DND-41 (cell line): Measurements from ENCODE around the gene ARRDC2.

Experiments used
- EZH2 ChIP-seq: IDR thresholded peaks from 3 replicates; pipeline ENCODE4 v1.6.1; 2012; ENCODE audit warnings: borderline replicate concordance, low read depth, mild to moderate bottlenecking, moderate library complexity, low read length, inconsistent platforms; ENCODE audit not compliant: severe bottlenecking
- TF ChIP-seq, protein P1 (sequence below): IDR thresholded peaks from 2 replicates; pipeline ENCODE4 v1.5.1; 2012; ENCODE audit warnings: borderline replicate concordance, low read length, moderate library complexity, mild to moderate bottlenecking; ENCODE audit not compliant: poor library complexity, severe bottlenecking; ENCODE audit errors: extremely low read depth

GRCh38 chr19:18007917-18008673 lies at the start of gene ARRDC2:
- TF ChIP-seq, protein P1, sequence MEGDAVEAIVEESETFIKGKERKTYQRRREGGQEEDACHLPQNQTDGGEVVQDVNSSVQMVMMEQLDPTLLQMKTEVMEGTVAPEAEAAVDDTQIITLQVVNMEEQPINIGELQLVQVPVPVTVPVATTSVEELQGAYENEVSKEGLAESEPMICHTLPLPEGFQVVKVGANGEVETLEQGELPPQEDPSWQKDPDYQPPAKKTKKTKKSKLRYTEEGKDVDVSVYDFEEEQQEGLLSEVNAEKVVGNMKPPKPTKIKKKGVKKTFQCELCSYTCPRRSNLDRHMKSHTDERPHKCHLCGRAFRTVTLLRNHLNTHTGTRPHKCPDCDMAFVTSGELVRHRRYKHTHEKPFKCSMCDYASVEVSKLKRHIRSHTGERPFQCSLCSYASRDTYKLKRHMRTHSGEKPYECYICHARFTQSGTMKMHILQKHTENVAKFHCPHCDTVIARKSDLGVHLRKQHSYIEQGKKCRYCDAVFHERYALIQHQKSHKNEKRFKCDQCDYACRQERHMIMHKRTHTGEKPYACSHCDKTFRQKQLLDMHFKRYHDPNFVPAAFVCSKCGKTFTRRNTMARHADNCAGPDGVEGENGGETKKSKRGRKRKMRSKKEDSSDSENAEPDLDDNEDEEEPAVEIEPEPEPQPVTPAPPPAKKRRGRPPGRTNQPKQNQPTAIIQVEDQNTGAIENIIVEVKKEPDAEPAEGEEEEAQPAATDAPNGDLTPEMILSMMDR: no peak
- no peak for TF ChIP-seq EZH2
